Measurements from ENCODE around the gene PKNOX2.
A peak's percentile ranks its signal among the peaks of the same experiment; 100 is the strongest.

PKNOX2 gene

DNA sequence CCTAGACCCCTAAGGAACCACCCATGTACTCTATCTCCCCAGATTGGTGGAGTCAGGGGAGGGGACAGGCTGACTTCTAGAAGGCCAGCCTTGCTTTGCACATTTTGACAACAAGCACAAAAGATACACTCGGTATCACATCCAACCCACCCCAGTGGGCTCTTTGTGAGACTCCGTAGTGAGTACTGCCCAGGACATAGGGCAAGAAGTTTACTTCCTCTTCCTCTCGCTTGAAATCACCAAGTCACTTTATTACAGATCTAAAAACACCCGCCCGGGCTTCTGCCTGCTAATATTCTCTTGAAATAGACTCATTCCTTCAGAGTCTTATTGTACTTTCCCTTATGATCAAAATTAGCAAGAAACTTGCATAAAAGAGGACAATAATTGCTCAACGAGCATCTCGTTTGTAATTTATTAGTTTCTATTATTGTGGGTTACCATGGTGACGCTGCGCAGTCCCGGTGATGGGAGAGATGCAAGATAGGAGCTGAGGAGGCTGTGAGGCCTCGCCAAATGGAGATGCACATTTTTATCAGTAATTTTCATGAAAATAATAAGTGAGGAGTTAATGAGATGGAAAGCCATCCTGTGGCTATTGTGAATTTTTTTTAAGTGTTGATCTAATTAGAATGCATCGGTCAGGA lies 234.6 kb downstream of the PKNOX2 start:
- no peak overlapping the region for H3K4me3 ChIP-seq (ENCODE audit: low read depth, low read length)
- no peak for TF ChIP-seq CTCF (conservative IDR thresholded peaks at IDR 0.05; ENCODE audit: low read depth, low read length)
- no peak for DNase-seq (ENCODE audit: low read depth)

DNA sequence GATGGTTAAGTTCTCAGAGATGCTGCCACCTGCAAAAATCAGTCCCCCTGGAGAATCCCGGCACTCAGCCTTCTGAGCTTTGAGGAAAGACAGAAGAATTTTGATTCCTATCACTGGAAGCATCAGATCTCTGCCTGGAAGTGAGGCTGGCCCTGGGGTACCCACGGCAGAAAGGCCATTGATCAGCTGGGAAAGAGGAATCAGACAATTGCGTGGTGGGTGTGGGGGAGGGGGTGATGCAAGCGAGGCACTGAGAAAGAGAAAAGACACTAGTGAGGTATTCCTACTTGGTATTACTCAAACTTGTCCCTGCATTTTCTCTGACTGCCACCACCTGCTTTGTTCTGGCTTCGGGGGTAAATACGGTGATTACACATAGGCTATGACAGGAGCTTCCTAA lies 235.4 kb downstream of the PKNOX2 start:
- DNase-seq (ENCODE audit: low read depth) = no peak
- no peak overlapping the region for H3K4me3 ChIP-seq (ENCODE audit: low read depth, low read length)
- no peak for TF ChIP-seq CTCF (conservative IDR thresholded peaks at IDR 0.05; ENCODE audit: low read depth, low read length)

- no peak for DNase-seq (ENCODE audit: low read depth)
These were observed 236.7 kb downstream of the PKNOX2 start for GRCh38 chr11:125401235-125401634.

DNA sequence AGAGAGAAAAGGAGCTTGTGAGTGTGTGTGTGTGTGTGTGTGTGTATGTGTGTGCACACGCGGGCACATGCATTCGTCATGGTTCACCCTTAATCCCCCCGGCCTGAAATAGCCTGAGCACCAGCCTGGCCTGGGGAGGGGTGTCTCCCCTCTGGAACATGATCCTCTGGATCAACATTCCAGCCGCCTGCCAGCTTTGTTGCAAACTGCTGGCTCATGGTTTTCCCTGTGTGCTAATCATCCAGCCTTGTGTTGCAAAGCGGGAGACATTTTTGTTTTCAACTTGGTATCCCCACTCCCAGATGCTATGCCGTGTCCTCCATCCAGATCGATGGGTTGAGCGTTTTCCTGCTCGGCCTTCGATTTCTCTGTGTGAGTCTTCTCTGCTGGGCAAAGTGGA lies 237.2 kb downstream of the PKNOX2 start:
- H3K4me3 ChIP-seq (ENCODE audit: low read depth, low read length) = no peak overlapping the region
- DNase-seq (ENCODE audit: low read depth) = peak; percentile 44
- TF ChIP-seq CTCF (conservative IDR thresholded peaks at IDR 0.05; ENCODE audit: low read depth, low read length) = no peak

More at GRCh38 chr11:125401235-125401634, 236.7 kb downstream of the PKNOX2 start:
- H3K4me3 ChIP-seq (ENCODE audit: low read depth, low read length) = no peak overlapping the region
- TF ChIP-seq CTCF (conservative IDR thresholded peaks at IDR 0.05; ENCODE audit: low read depth, low read length) = no peak

GRCh38 chr11:125402435-125402834 lies 237.9 kb downstream of the PKNOX2 start:
- H3K4me3 ChIP-seq (ENCODE audit: low read depth, low read length) = no peak overlapping the region
- TF ChIP-seq CTCF (conservative IDR thresholded peaks at IDR 0.05; ENCODE audit: low read depth, low read length) = no peak
- peak; percentile 20 for DNase-seq (ENCODE audit: low read depth)

GRCh38 chr11:125404157-125404810 lies 239.7 kb downstream of the PKNOX2 start:
- no peak for TF ChIP-seq CTCF (conservative IDR thresholded peaks at IDR 0.05; ENCODE audit: low read depth, low read length)
- peak; percentile 34 for DNase-seq (ENCODE audit: low read depth)
- no peak overlapping the region for H3K4me3 ChIP-seq (ENCODE audit: low read depth, low read length)
